ENCODE results near the gene CAPN6.

Gene CAPN6

DNA sequence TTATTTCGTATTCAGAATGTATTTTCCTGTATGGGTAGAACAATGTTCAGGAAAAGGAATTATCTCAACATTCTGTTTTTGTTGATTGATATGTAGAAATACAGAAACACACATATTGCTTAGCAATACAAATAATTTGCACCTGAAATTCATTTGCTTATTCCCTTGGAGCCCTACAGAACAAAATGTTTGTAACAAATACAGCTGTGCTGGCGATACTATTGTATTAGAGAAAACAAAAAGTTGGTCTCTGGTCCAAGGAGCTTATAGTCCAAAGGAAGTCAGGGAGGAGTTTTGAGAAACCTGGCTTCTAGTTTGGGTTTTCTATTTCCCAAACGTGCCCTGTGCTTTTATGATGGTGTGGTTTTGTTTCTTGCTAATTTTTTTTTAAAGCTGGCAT lies 37.8 kb upstream of the CAPN6 start:
- Histone ChIP-seq H3K27me3 (ENCODE audit: insufficient read depth, low read length) (no peaks in the 10 kb centered on the region), H3K9me3 (ENCODE audit: insufficient read depth, low read depth, low read length) (no peaks in the 10 kb centered on the region), H3K27ac (ENCODE audit: low read depth, low read length) (no peak overlapping the region), H4K8ac (ENCODE audit: low read depth, low read length) (no peak overlapping the region), H3K9ac (ENCODE audit: low read length) (no peak overlapping the region), H3K18ac (ENCODE audit: low read length) (no peak overlapping the region), H3K4ac (ENCODE audit: low read depth, low read length) (no peak overlapping the region), H3K4me2 (ENCODE audit: low read length) (no peak overlapping the region), H2BK5ac (ENCODE audit: low read depth, low read length, poor library complexity) (no peak overlapping the region), H4K12ac (ENCODE audit: low read depth, low read length) (no peak overlapping the region), H2AK5ac (ENCODE audit: low read length) (no peak overlapping the region), H3K79me1 (ENCODE audit: low read length) (peaks cover 1% of the 10 kb centered on the region), H3K14ac (ENCODE audit: low read length) (no peak overlapping the region), H4K91ac (ENCODE audit: low read depth, low read length) (no peak overlapping the region), H3K36me3 (ENCODE audit: control insufficient read depth in 1 of 2, insufficient read depth in 2 of 2, low read length in 2 of 2) (no peaks in the 10 kb centered on the region), H2AFZ (ENCODE audit: insufficient read depth, low read length, poor library complexity) (no peak overlapping the region), H3K4me1 (ENCODE audit: control insufficient read depth in 1 of 2, insufficient read depth in 2 of 2, low read length in 2 of 2) (peaks cover 0 to 3% of the 10 kb centered on the region in 2 experiments), H2BK12ac (ENCODE audit: low read length) (no peak overlapping the region), H3K79me2 (ENCODE audit: control insufficient read depth, insufficient read depth, low read length, poor library complexity) (no peaks in the 10 kb centered on the region), H3K4me3 (ENCODE audit: low read depth, low read length) (no peak overlapping the region), H3K23ac (ENCODE audit: low read length) (no peak overlapping the region), H2BK120ac (ENCODE audit: insufficient read depth, low read length, poor library complexity) (no peak overlapping the region)
- no CpG with 5 or more reads among the region's 3 CpGs for WGBS (ENCODE audit: extremely low coverage, insufficient coverage, insufficient read length)
- DNase-seq: no peak

DNA sequence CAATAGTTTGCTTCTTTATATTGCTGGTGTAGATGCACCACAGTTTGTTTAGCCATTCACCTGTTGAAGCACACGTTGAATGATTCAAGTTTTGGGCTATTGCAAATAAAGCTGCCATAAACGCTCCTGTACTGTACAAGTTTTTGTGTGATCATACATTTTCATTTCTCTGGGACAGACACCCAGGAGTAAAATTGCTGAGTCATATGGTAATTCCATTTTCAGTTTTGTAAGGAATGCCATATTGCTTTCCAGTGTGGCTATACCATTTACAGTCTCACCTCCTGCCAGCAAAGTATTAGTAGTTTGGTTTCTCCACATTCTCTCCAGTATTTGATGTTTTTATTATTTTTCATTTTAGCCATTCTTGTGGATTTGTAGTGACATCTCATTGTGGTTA lies 32.0 kb upstream of the CAPN6 start:
- H2AK5ac ChIP-seq (ENCODE audit: low read length): no peak overlapping the region
- no peaks in the 10 kb centered on the region for H3K79me1 ChIP-seq (ENCODE audit: low read length)
- no peak overlapping the region for H4K12ac ChIP-seq (ENCODE audit: low read depth, low read length)
- no peak overlapping the region for H2BK12ac ChIP-seq (ENCODE audit: low read length)
- no peak overlapping the region for H4K8ac ChIP-seq (ENCODE audit: low read depth, low read length)
- no CpG with 5 or more reads among the region's 2 CpGs for WGBS (ENCODE audit: extremely low coverage, insufficient coverage, insufficient read length)
- H2BK120ac ChIP-seq (ENCODE audit: insufficient read depth, low read length, poor library complexity): no peak overlapping the region
- H3K79me2 ChIP-seq (ENCODE audit: control insufficient read depth, insufficient read depth, low read length, poor library complexity): no peaks in the 10 kb centered on the region
- H3K4me2 ChIP-seq (ENCODE audit: low read length): no peak overlapping the region
- H3K14ac ChIP-seq (ENCODE audit: low read length): no peak overlapping the region
- no peak overlapping the region for H3K18ac ChIP-seq (ENCODE audit: low read length)
- no peak overlapping the region for H3K27ac ChIP-seq (ENCODE audit: low read depth, low read length)
- H4K91ac ChIP-seq (ENCODE audit: low read depth, low read length): no peak overlapping the region
- no peak for DNase-seq
- no peaks in the 10 kb centered on the region for H3K4me1 ChIP-seq (ENCODE audit: control insufficient read depth in 1 of 2, insufficient read depth in 2 of 2, low read length in 2 of 2)
- H3K4me3 ChIP-seq (ENCODE audit: low read depth, low read length): no peak overlapping the region
- H3K9ac ChIP-seq (ENCODE audit: low read length): no peak overlapping the region
- no peaks in the 10 kb centered on the region for H3K27me3 ChIP-seq (ENCODE audit: insufficient read depth, low read length)
- H3K4ac ChIP-seq (ENCODE audit: low read depth, low read length): no peak overlapping the region
- no peaks in the 10 kb centered on the region for H3K36me3 ChIP-seq (ENCODE audit: control insufficient read depth in 1 of 2, insufficient read depth in 2 of 2, low read length in 2 of 2)
- no peak overlapping the region for H2AFZ ChIP-seq (ENCODE audit: insufficient read depth, low read length, poor library complexity)
- no peak overlapping the region for H3K23ac ChIP-seq (ENCODE audit: low read length)
- H3K9me3 ChIP-seq (ENCODE audit: insufficient read depth, low read depth, low read length): no peaks in the 10 kb centered on the region
- no peak overlapping the region for H2BK5ac ChIP-seq (ENCODE audit: low read depth, low read length, poor library complexity)

DNA sequence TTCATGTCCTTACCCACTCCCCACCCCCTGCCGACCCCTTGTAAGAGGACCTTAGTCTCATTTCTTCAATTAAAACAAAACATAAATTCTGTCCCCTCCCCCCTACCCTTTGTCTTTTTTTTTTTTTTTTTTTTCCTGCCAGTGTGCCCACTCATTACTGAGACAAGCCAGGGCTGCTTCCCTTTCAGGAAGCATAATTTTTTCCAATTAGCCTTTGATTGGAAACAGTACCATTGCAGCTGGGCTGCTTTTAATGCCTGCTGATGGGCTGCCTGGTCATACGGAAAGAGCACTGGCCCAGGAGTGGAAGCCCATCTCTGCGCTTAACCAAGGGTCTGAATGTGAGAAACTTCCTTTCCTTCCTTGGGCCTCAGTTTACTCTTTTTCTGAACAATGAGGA lies 18.6 kb upstream of the CAPN6 start:
- Histone ChIP-seq H2BK12ac (ENCODE audit: low read length) (no peak overlapping the region), H3K9me3 (ENCODE audit: insufficient read depth, low read depth, low read length) (no peaks in the 10 kb centered on the region), H3K14ac (ENCODE audit: low read length) (no peak overlapping the region), H3K18ac (ENCODE audit: low read length) (no peak overlapping the region), H3K4me1 (ENCODE audit: control insufficient read depth in 1 of 2, insufficient read depth in 2 of 2, low read length in 2 of 2) (no peaks in the 10 kb centered on the region), H3K27me3 (ENCODE audit: insufficient read depth, low read length) (no peaks in the 10 kb centered on the region), H3K23ac (ENCODE audit: low read length) (no peak overlapping the region), H3K4me2 (ENCODE audit: low read length) (no peak overlapping the region), H3K79me2 (ENCODE audit: control insufficient read depth, insufficient read depth, low read length, poor library complexity) (no peaks in the 10 kb centered on the region), H4K8ac (ENCODE audit: low read depth, low read length) (no peak overlapping the region), H3K79me1 (ENCODE audit: low read length) (no peaks in the 10 kb centered on the region), H4K91ac (ENCODE audit: low read depth, low read length) (no peak overlapping the region), H2AK5ac (ENCODE audit: low read length) (no peak overlapping the region), H2AFZ (ENCODE audit: insufficient read depth, low read length, poor library complexity) (no peak overlapping the region), H3K36me3 (ENCODE audit: control insufficient read depth in 1 of 2, insufficient read depth in 2 of 2, low read length in 2 of 2) (no peaks in the 10 kb centered on the region), H4K12ac (ENCODE audit: low read depth, low read length) (no peak overlapping the region), H3K27ac (ENCODE audit: low read depth, low read length) (no peak overlapping the region), H3K9ac (ENCODE audit: low read length) (no peak overlapping the region), H2BK120ac (ENCODE audit: insufficient read depth, low read length, poor library complexity) (no peak overlapping the region), H3K4me3 (ENCODE audit: low read depth, low read length) (no peak overlapping the region), H2BK5ac (ENCODE audit: low read depth, low read length, poor library complexity) (no peak overlapping the region), H3K4ac (ENCODE audit: low read depth, low read length) (no peak overlapping the region)
- no peak for DNase-seq
- WGBS (ENCODE audit: extremely low coverage, insufficient coverage, insufficient read length): no CpG with 5 or more reads among the region's 3 CpGs

DNA sequence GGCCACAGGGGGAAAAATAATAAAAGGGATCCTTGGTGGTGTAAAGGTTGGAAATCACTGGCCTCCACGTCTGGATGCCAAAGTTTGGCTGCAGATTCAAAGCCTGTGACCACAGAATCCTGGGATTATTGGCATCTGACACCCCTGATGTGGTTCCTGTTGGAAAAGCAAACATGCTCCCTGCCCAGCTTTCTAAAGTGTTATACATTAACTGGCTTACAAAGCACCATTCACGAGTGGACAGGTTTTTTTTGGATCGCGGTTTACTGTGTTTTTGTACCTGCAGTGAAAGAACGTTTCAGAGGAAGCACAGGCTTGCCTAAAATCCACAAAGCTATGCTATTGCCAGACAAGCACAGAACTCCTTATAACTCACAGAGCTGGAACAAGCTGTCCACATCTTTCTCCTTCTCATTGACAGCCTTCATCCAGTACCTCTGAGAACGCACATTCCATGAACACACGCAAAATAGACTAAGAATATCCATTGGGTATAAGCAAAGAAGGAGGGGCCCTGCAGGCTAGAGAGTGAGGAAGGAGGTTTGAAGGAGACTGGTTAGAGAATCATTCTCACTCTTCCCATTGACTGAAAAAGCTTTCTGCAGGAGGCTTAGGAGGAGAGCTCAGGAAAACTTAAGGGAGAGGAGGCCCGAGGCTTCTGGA lies 14.5 kb upstream of the CAPN6 start:
- Histone ChIP-seq H3K14ac (ENCODE audit: low read length) (no peak overlapping the region), H3K9me3 (ENCODE audit: insufficient read depth, low read depth, low read length) (no peaks in the 10 kb centered on the region), H3K4me2 (ENCODE audit: low read length) (no peak overlapping the region), H2BK120ac (ENCODE audit: insufficient read depth, low read length, poor library complexity) (no peak overlapping the region), H3K23ac (ENCODE audit: low read length) (no peak overlapping the region), H2AK5ac (ENCODE audit: low read length) (no peak overlapping the region), H3K4ac (ENCODE audit: low read depth, low read length) (no peak overlapping the region), H4K91ac (ENCODE audit: low read depth, low read length) (no peak overlapping the region), H2BK5ac (ENCODE audit: low read depth, low read length, poor library complexity) (no peak overlapping the region), H2AFZ (ENCODE audit: insufficient read depth, low read length, poor library complexity) (no peak overlapping the region), H3K79me1 (ENCODE audit: low read length) (no peaks in the 10 kb centered on the region), H3K36me3 (ENCODE audit: control insufficient read depth in 1 of 2, insufficient read depth in 2 of 2, low read length in 2 of 2) (no peaks in the 10 kb centered on the region), H3K9ac (ENCODE audit: low read length) (no peak overlapping the region), H2BK12ac (ENCODE audit: low read length) (no peak overlapping the region), H3K4me1 (ENCODE audit: control insufficient read depth in 1 of 2, insufficient read depth in 2 of 2, low read length in 2 of 2) (no peaks in the 10 kb centered on the region), H4K8ac (ENCODE audit: low read depth, low read length) (no peak overlapping the region), H3K79me2 (ENCODE audit: control insufficient read depth, insufficient read depth, low read length, poor library complexity) (no peaks in the 10 kb centered on the region), H4K12ac (ENCODE audit: low read depth, low read length) (no peak overlapping the region), H3K4me3 (ENCODE audit: low read depth, low read length) (no peak overlapping the region), H3K18ac (ENCODE audit: low read length) (no peak overlapping the region), H3K27me3 (ENCODE audit: insufficient read depth, low read length) (no peaks in the 10 kb centered on the region), H3K27ac (ENCODE audit: low read depth, low read length) (no peak overlapping the region)
- no peak for DNase-seq
- no CpG with 5 or more reads among the region's 8 CpGs for WGBS (ENCODE audit: extremely low coverage, insufficient coverage, insufficient read length)
